HG02970 (cell line): ENCODE data around the gene FLCN.
"Not testable (repeated sequence)": the region's sequence is repeated elsewhere in the genome, so short reads cannot be mapped to it uniquely, and the experiment has no call there.

ENCODE experiments used
- ATAC-seq: cut with Tn5 transposase; IDR thresholded peaks from one replicate; pipeline ENCODE4 v1.9.1; 2021; ENCODE audit warnings: mild to moderate bottlenecking, moderate library complexity, moderate number of reproducible peaks; ENCODE audit not compliant: unreplicated experiment, low FRiP score

FLCN gene

DNA sequence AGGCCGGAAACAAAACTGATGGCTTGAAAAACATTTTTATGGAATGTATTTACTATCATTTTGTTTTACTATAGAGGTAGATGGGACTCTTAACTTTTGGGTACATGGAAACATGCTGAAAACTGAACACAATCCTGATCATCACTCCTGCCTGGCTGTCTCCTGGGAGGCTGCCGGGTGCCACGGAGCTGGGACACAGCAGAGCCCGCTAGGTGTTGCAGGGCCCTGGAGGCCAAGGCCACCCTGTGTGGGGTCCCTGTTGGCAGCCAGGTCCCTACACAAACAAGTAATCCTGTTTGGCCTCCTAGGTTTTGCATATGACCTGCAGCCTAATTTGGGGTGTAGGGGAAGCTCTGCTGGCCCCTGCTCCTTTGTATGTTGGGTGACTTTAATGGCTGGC lies 48.4 kb downstream of the FLCN start:
- ATAC-seq = no peak

DNA sequence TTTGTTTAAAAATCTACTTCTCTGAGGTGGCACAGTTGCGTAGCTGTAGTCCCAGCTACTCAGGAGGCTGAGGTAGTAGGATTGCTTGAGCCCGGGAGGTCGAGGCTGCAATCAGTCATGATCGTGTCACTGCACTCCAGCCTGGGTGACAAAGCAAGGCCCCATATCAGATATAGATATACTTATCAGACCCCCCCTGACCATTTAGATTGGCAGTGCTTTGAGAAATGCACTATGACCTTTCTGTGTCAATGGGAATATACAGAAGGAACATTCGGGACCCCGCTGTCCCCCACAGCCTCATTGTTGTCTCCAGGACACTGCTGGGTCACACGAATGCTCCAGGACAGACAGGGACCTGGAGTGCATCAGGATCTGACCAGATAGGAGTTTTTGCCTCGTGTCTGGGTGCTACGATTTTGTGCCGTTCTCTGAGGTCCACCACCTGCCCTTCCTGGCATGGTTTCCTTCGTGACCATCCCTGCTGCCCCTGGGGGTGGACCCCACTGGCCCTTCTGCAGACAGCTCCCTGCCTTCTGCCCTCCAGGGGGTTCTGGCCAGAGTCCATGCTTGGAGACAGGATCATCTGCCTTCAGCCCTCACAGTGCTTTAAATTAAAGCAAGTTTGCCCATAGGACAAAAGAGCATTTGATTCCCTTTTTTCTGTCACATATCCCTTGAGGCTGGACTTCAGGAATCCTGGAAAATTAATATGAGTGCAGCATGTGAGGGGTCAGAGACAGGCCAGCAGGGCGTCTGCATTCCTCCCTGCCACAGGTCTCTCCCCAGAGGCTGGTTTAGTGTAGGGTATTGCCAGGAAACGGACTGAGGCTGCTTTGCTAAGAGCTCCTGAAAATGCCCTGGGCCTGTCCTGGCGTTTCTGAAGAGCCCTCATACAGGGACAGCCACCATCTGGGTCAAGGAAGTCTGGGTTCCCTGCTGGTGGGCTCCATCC lies 50.1 kb downstream of the FLCN start:
- no peak for ATAC-seq

DNA sequence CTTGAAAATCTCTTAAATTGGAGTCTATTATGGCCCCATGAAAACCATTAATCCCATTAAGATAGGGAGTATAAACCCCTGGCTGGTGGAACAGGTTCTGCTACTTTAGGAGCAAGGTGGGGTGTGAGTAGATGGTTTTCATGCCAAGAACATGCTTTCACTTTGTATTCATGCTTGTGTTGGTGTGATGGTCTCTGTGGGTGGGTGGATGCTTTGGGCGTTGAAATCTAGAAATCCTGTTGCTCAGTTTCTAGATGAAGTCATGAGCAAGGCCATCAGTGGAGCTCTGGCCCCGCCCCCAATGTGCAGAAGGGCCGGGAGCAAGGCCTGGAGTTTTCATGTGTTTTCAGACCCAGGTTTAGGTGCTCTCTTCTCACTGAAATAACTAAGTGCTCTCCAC lies 50.9 kb downstream of the FLCN start:
- ATAC-seq = no peak

DNA sequence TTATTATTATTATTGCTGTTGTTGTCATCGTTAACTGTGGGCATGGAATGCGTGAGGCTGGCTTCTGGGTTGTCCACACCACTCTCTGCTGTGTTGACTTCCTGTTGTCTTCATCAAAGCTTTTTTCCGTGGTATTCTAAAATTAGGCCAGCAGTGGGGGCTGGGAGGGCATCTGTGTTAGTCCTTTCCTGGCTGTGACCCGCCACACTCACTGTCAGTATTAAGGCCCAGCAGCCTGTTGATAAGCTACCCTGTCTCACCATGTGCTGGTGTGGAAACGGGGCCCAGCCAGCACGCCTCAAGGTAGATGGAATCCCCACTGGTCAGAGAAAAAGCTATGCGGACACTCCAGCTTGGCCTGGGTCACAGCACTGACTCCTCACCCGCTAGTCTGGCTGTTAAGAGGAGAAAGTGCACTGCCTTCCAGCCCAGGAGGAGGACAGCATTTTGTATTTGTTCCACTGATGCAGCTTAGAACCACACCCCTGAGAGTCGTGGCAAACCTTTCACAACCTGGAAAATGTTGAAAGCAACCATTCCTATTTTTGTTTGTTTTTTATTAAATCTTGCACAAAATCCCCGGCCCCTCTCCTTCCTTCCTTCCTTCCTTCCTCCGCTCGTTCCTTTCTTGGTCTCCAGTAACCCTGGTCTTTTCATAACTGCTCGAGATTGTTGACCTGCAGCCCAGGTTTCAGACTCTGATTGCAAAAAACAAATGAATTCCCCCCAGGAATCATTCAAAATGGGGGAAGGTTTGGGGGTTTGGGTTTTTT lies 51.8 kb downstream of the FLCN start:
- not testable (repeated sequence) for ATAC-seq

DNA sequence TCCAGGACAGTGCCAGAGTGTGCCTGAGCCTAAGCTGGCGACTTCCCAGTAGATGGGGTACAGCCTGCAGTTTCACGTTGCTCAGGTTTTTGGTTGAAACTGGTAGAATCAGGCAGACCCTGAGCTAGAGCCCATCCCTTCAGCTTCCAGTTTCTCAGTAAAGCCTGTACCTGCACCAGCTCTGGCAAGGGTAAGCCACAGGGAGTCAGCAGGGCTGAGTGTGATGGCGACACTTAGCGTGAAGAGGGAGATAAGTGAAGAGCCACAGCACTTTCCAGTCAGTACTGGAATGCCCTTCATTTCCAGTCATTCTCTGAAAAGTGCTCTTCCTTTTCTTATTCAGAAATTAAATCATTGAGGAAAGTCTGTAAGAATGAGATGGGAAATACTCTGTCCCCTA lies 53.2 kb downstream of the FLCN start:
- ATAC-seq = no peak

DNA sequence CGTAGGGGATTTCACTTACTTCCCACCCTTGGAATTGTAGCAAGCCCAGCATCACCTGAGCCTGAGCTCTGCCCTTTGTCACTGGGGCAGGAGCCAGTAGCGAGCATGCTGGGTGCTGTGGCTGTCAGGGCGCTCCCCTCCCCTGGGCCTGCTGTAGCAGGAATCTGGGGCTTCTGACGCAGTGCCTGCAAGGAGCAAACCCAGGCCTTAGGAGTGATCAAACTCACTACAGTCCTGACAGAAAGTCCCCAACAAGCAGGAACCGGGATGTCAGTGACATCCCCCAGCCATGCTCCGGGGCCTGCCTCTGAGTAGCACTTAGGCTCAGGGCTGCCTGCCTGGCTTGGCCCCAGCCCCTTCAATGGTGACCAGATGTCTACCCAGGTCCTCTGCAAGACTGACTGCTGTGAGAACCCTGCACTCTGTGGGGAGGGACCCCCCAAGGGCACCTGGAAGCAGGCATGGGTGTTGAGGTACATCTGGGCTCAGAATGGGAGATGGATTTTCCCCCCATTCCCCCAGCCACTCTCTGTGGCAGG lies 54.3 kb downstream of the FLCN start:
- no peak for ATAC-seq

DNA sequence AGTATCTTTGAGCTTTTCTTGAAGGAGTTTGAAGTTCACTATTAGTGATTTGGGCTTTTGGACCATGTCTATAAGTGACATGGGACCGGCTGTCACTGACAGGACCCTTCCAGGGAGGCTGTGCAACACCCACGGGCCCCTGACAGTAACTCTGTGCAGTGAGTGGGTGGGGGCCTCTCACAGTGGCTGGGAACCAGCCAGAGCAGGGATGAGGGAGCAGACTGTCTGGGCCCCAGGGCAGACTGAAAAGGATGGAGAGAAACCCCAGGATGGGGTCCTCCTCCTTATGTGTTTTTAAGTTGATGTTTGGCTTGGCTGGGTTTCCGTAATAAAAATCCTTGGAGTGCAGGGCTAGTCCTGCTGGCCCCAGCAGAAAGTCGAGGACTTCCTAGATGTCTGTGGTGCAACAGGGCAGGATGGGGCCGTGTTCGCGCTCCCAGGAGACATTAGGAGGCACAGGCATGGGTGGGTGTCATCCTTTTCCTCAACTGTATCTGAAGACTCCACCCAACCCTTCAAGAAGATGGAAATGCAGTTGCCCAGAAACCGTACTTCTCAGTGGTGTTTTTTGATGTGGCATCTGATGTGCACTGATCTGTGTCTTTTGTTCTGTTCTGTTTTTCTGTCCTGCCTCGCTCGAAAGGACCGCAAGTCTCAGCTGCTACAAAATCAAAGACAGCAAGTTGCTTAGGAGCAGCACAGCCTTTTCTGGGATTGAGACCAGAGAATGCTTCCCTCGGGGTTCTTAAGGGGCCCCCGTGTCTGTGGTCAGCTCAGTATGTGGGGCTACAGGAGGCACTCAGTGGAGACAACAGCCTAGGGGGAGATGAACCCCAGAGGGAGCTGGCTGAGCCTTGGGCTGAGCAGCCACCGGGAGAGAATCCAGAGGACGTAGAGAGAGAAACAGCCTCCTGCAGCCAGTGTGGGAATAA lies 55.0 kb downstream of the FLCN start:
- no peak for ATAC-seq

DNA sequence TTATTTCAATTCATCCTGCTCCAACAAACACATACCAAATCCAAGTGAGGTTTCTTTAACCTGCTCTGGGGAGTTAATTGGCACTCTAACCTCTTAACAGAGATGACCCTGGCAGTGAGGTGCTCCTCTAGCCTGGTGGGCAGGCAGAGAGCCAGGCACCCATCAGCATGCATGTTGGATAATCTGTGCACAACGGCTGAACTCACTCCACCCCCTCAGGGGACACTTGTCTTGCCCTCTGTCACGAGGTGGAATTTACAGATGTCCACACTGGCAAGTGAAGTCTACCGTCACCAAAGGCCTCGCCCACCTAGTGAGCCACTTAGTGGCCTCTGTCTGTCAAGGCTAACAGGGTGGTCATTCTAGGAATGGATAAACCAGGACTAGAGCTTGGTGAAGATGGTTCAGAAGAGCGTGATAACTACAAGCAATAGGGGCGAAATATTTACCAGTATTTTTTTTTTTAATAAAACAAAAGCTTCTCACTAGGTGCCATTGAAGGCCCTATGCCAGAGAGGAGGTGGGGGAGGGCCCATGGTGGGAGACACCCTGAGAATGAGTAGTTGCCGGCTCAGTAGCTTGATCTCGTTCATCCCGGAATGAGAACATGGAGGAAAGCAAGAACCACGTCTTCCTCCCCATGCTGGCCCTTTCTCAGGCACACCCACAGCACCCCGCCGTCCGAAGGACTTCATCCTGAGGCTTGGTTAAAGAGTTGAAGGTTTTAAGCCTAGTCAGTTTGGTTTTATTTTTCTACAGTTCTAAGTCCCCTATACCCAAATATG lies 56.0 kb downstream of the FLCN start:
- no peak for ATAC-seq

DNA sequence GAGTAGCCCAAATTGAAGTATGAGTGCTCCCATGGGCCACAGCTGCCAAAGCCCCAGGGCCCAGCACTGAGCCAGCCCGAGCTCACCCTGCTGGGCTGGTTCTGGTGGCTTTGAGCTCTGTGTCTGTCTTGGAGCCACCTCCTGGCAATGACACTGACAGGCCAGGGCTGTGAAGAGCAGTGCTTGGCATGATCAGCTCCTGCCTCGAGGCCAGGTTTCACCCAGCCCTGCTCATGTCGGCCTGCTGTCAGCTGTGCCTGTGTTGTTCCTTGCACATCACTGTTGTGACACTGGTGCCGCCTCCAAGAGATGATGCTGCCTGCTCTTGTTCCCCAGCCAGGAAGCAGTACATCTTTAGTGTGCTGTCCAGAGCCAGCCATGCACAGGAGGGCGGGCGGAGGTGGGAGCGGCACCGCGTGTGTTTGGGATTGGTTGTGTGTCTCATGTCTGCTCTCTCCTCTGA lies 56.8 kb downstream of the FLCN start:
- no peak for ATAC-seq

DNA sequence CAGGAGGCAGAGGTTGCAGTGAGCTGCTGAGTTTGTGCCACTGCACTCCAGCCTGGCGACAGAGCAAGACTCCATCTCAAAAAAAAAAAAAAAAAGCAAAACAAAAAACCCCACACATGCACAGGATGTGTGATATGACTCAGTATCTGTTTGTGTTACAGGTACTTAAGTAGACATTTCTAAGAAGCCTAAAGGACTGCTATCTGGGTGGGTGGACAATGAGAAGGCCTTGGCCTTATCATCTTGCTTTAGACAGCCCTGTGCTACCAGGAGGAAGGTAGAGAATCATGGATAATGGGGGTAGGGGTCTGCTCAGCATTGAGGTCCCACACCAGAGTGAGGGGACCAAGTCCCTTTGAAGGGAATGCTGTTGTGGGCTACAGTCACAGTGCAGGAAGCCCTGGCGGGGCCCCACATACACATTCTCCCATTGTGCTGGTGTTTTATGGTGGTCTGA lies 57.6 kb downstream of the FLCN start:
- ATAC-seq = no peak

DNA sequence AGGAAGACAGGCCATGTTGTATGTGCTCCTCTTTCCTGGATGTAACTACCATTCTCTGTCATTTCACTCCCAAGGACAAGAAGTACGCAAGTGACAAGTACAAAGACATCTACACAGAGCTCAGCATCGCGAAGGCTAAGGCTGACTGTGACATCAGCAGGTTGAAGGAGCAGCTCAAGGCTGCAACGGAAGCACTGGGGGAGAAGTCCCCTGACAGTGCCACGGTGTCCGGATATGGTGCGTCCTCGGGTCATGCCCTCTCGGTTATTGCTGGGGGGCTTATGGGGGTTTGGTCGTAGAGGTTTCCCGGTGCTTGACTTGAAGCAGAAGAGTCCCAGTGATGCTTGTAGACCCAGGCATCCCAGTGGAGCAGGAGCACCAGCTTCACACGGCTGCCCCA lies 59.8 kb downstream of the FLCN start:
- no peak for ATAC-seq

DNA sequence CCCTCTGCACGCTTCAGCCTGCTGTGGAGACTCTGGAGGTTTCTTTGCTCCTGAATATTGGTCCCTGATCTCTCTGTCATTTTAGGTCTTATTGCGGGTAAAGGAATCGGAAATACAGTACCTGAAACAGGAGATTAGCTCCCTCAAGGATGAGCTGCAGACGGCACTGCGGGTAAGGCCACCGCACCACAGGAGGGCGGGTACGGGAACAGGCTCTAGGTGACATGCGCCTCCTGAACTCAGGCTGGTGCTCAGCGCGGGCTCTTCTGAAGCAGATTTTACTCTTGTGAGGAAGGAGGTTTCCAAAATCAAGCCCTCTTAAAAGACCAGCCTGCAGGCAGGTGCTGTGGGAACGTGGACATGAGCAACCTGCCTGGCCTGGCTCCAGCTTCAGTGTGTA lies 60.6 kb downstream of the FLCN start:
- ATAC-seq = no peak

DNA sequence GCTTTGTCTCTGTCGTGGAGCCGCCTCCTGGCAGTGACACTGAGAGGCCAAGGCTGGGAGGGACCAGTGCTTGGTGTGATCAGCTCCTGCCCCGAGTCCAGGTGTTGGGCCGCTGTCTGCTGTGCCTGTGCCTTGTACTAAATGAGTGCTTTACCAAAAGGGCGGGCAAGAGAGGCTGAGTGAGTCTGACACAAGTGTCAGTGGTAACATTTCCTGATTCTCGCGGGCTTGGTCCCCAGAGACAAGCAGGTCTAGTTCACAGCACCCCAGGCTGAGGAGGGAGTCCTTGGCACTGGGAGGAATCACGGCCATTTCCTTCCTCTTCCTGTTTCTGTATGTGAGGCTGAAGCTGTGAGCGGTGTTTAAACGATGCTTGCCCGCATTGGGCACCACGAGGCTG lies 61.1 kb downstream of the FLCN start:
- ATAC-seq = no peak

DNA sequence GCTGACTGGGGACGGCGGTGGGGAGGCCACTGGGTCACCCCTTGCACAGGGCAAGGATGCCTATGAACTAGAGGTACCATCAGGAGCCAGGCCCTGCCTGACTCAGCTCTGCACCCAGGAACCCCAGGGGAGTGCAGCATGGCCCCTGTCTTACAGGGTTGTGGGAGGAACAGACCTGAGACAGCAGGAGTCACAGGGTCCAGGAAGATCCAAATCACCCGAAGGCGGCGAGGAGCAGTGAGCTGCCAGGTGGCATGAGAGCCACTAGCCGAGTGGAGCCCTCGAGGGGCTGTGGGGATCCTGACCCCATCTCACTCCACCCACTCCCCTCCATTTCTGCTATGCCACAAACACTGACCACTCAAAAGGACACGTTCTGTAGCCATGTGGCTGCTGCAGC lies 61.6 kb downstream of the FLCN start:
- ATAC-seq = no peak

DNA sequence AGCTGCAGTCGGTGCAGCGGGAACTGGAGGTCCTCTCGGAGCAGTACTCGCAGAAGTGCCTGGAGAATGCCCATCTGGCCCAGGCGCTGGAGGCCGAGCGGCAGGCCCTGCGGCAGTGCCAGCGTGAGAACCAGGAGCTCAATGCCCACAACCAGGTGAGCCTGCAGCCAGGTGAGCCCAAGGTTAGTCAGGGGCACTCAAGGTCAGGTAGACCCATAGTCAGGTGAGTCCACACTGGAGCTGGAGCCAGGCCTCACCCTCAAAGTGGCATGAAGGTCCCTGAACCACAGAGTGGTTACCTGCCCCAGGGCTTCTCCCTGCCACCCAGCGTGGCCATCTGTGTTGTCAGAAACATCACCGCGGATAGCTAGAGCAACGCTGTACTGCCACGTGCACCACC lies 63.0 kb downstream of the FLCN start:
- no peak for ATAC-seq

DNA sequence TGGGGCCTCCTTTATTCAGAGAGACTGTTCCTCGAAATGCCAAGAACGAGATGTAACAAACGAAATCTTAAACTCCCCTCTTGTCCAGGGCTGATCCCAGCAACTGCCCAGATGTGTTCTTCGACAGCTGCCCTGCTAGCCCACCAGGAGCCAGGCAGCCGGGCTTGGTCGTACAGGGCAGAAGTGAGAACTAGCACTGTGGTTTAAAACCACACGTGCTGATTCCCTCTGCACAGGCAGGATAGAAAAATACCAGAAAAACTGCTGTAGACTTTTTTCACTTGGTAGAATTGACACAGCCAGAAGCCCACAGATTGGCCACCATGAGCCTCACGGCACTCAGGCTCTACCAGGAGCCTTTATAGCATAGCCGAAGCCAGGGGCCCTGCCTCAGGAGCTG lies 64.0 kb downstream of the FLCN start:
- ATAC-seq = no peak

DNA sequence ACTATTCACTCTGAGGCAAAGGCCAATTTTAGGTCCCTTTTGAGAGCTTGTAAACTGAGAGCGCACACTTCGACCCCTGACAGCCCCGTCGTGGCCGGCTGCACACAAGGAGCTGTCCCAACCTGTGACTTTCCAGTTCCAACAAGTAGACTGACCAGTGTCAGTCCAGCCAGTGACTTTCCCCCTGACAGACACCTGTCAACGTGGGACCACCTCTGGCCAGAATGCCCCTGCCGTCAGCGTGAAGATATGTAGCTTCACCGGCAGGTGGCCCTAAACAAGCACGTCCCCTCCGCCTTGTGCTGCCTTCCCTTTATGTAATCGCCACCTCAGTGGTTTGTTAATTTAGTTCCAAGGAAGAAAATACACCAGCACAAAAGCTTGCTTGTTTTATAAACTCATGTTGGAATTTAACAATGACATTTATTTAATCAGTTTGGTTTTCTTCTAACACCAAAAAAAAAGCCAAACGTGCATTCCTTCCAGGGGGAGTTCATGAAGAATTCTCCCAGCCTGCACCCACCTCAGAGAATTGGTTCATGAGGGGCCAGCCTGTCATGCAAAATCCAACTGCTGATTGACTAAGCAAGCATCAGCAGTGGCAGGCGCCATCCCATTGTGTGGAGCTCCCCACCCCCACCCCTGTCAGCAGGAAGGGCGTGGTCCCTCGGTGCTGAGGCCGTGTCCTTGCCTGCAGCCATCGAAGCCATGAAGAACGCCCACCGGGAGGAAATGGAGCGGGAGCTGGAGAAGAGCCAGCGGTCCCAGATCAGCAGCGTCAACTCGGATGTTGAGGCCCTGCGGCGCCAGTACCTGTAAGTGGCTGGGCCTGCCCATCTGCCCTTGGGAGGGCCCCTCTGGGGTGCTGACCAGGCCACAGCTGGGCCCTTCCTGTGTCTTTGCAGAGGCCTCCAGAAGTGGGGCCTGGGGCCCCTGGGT lies 64.7 kb downstream of the FLCN start:
- ATAC-seq = no peak

DNA sequence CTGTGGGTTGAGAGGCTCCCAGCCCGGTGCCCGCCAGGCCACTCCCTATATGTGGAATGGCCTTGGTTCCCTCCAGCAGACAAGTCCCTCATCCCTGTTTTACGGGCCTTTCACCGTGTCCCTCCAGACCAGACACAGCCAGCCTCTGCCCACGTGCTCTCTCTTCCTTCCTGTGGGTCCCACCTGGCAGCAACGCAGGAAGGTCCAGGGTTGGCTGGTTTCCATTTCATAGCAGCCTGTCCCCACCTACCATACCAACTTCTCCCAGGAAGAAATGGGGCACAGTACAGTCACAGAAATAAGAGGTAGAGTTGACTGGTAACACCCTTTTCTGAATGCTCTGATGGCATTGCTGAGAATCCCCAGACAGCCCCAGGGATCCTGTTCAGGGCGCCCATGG lies 65.8 kb downstream of the FLCN start:
- no peak for ATAC-seq
